22Rv1 (cell line): ENCODE data around the gene INSL3.

ENCODE experiments used
- CTCF ChIP-seq: fragments of 450-650 bp; IDR thresholded peaks from 2 replicates; pipeline ENCODE4 v1.5.1; 2017; ENCODE audit warnings: mild to moderate bottlenecking
- ZFX ChIP-seq: fragments of 450-650 bp; IDR thresholded peaks from 2 replicates; pipeline ENCODE4 v1.6.1; 2017; ENCODE audit warnings: antibody characterized with exemption, borderline replicate concordance

- TF ChIP-seq CTCF (no peak), ZFX (no peak)
Observed at GRCh38 chr19:17866964-17867486, 45.7 kb upstream of the INSL3 start.
